Measurements from ENCODE around the gene GSX2. TPM values are rescaled to one million over a fixed set of nuclear protein-coding genes. Genes with fewer than 3 reads are reported as not detected.

Gene GSX2
- not detected in 2 replicates for total RNA-seq

DNA sequence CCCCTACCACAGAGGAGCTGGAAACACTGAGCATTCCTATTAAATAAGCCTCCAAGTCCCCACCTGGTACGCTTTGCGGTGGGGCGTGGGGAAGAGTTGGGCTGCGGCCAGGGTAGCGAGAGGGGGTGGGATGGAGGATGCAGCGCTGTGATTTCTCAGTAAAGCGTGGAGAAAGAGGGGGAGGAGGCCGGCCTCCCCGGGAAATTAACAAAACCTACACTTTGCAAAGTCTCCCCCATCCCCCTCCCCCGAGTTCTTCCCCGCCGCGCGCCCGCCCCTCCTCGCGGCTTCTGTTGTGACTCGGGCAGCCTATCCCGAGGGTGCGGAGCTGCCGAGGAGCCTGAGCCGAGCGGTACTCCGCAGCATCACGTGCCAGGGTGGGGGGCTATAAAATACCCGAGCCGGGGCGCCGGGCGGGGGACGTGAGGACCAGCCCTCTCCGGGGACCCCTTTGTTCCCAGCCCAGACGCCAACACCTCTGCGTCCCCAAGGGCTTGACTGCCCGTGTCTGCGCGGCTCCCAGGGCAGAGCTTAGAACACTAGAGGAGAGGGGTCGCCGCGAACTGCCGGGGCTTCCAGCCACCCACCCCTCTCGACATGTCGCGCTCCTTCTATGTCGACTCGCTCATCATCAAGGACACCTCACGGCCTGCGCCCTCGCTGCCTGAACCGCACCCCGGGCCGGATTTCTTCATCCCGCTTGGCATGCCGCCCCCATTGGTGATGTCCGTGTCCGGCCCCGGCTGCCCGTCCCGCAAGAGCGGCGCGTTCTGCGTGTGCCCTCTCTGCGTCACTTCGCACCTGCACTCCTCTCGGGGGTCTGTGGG is at the start of gene GSX2:
Gene GSX2 (plus strand): TSS at position 416 of the 827 bp plus-strand sequence. CDS start 182 bp downstream, at position 598.

DNA sequence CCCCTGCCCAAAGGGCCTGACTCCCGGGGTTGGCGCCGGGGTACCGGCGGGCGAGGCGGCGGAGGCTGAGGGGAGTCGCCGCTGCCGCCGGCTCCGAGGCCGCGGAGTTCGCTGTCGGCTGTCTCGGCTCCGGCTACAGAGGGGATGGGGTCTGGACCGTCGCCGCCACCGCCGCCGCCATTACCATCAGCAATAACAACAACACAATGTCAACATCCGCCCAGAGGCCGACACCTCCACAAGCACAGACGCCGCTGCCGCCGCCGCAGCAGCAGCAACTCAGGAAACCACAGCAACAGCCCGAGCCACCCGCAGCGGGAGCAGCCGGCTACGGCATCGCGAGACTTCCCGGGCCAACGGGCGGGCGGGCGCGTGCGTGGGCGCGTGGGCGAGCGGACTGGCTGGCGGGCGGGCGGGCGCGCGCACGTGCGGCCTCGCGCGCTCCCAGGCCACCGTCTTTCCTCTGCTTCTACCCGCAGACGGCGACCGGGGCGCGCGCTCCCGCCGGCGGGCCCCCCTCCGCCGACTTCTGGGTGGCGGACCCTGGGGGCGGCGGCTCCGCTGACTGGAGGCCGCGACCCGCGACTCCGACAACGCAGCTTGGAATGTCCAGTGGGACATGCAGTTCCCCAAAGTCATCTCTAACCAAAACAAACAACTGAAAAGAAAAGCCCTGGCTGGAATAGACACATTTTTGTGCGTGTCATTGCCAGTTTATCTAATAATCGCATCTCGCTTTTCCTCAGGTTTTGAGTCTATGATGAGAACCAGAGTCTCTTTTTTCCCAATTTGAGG is 35.4 kb upstream of the GSX2 start, which contains the start of gene CHIC2:
Gene CHIC2 (minus strand): TSS at position 289 of the 795 bp plus-strand sequence. CDS start 305 bp downstream, outside the sequence.

Small RNA genes lying within 50 kb of the gene (small RNA-seq; reads per million reads assigned to genes)
- not detected for gene AC110792.1

Other genes with a start within 250 kb of the GSX2 start
- 44.0 and 52.9 TPM in 2 replicates for gene CHIC2, start 35.6 kb upstream of the GSX2 start, total RNA-seq
- 519 and 737 TPM in 2 replicates for gene PDGFRA, start 129.1 kb downstream of the GSX2 start, total RNA-seq